WTC11 (cell line): ENCODE data around the gene RRAD. TPM values are rescaled to one million over a fixed set of nuclear protein-coding genes. Genes with fewer than 3 reads are reported as not detected.

Experiments used
- ATAC-seq: fragments of 200-7000 bp; cut with Tn5 transposase; 2 replicates; pipeline ENCODE4 v1.10.0; 2021; ENCODE audit warnings: mild to moderate bottlenecking, moderate library complexity
- CTCF ChIA-PET: fragments of 300-600 bp; sonication (Branson Sonifier 250); formaldehyde crosslinking; loops from one replicate; lab custom pipeline; 2021; ENCODE audit warnings: antibody characterized with exemption; lab: Charles Lee
- POLR2A ChIA-PET: fragments of 350-600 bp; sonication (Branson Sonifier 250); formaldehyde crosslinking; loops from one replicate; lab custom pipeline; 2021; ENCODE audit warnings: antibody characterized with exemption; lab: Charles Lee
- DNase-seq: peaks from one replicate; pipeline ENCODE4 v3.0.0; 2021; ENCODE audit warnings: low spot score
- H3K27ac Mint-ChIP-seq: 2 replicates; pipeline ENCODE4 v1.8.0; 2021; ENCODE audit warnings: mixed read lengths
- H3K27me3 Mint-ChIP-seq: 2 replicates; pipeline ENCODE4 v1.8.0; 2021; ENCODE audit warnings: low read depth, mild to moderate bottlenecking, moderate library complexity, mixed read lengths
- H3K36me3 Mint-ChIP-seq: 2 replicates; pipeline ENCODE4 v1.8.0; 2021; ENCODE audit warnings: mixed read lengths
- H3K4me1 Mint-ChIP-seq: 2 replicates; pipeline ENCODE4 v1.8.0; 2022; ENCODE audit warnings: mixed read lengths
- H3K4me3 Mint-ChIP-seq: 2 replicates; pipeline ENCODE4 v1.8.0; 2021; ENCODE audit warnings: mild to moderate bottlenecking, moderate library complexity, mixed read lengths
- H3K9me3 Mint-ChIP-seq: 2 replicates; pipeline ENCODE4 v1.8.0; 2021; ENCODE audit warnings: mixed read lengths
- CTCF ChIP-seq: fragments of 200-600 bp; IDR thresholded peaks from 2 replicates; pipeline ENCODE4 v1.8.0; 2022; ENCODE audit warnings: antibody characterized with exemption
- E2F5 ChIP-seq: sonication (generic); formaldehyde crosslinking; IDR thresholded peaks from 2 replicates; pipeline ENCODE4 v1.8.1; 2022; ENCODE audit warnings: mild to moderate bottlenecking, moderate library complexity, missing genetic modification reagents
- FOXK1 ChIP-seq: sonication (generic); formaldehyde crosslinking; IDR thresholded peaks from 2 replicates; pipeline ENCODE4 v1.8.0; 2022; ENCODE audit warnings: mild to moderate bottlenecking, moderate library complexity, missing genetic modification reagents
- HMGXB4 ChIP-seq: sonication (generic); formaldehyde crosslinking; IDR thresholded peaks from 2 replicates; pipeline ENCODE4 v1.8.1; 2023; ENCODE audit warnings: mild to moderate bottlenecking, moderate library complexity, missing genetic modification reagents
- JUN ChIP-seq: sonication (generic); formaldehyde crosslinking; IDR thresholded peaks from 2 replicates; pipeline ENCODE4 v1.8.0; 2023; ENCODE audit warnings: mild to moderate bottlenecking, missing genetic modification reagents
- MXD4 ChIP-seq: fragments of 250-450 bp; sonication (Bioruptor Pico); IDR thresholded peaks from 2 replicates; pipeline ENCODE4 v1.8.0; 2021; ENCODE audit warnings: mild to moderate bottlenecking, moderate library complexity, borderline replicate concordance
- NFATC4 ChIP-seq: fragments of 250-450 bp; sonication (Bioruptor Pico); IDR thresholded peaks from 2 replicates; pipeline ENCODE4 v1.9.0; 2021; ENCODE audit warnings: mild to moderate bottlenecking
- NR1H2 ChIP-seq: sonication (generic); formaldehyde crosslinking; IDR thresholded peaks from 2 replicates; pipeline ENCODE4 v1.9.0; 2021; ENCODE audit warnings: mild to moderate bottlenecking, moderate library complexity, missing genetic modification reagents
- PRRX2 ChIP-seq: fragments of 250-450 bp; sonication (Bioruptor Pico); IDR thresholded peaks from 2 replicates; pipeline ENCODE4 v1.8.0; 2021; ENCODE audit warnings: mild to moderate bottlenecking
- TCF7 ChIP-seq: sonication (generic); formaldehyde crosslinking; IDR thresholded peaks from 2 replicates; pipeline ENCODE4 v1.8.0; 2022; ENCODE audit warnings: mild to moderate bottlenecking, low read depth, missing genetic modification reagents, moderate library complexity
- ZNF121 ChIP-seq: sonication (generic); formaldehyde crosslinking; IDR thresholded peaks from 2 replicates; pipeline ENCODE4 v1.8.0; 2023; ENCODE audit warnings: missing genetic modification reagents
- ZNF281 ChIP-seq: sonication (generic); formaldehyde crosslinking; IDR thresholded peaks from 2 replicates; pipeline ENCODE4 v1.8.0; 2023; ENCODE audit warnings: mild to moderate bottlenecking, missing genetic modification reagents
- ZNF396 ChIP-seq: fragments of 250-450 bp; sonication (Bioruptor Pico); IDR thresholded peaks from 2 replicates; pipeline ENCODE4 v1.8.0; 2021; ENCODE audit warnings: mild to moderate bottlenecking, moderate library complexity, borderline replicate concordance
- total RNA-seq: library from RNA; stranded (reverse); gene quantifications from 3 replicates; pipeline ENCODE4 v1.2.3, GENCODE V29; 2021
- TF ChIP-seq, protein P1 (sequence below): sonication (generic); formaldehyde crosslinking; conservative IDR thresholded peaks from 2 replicates; pipeline ENCODE4 v1.8.1; 2022; ENCODE audit warnings: mild to moderate bottlenecking, missing genetic modification reagents
- TF ChIP-seq, protein P2 (sequence below): sonication (generic); formaldehyde crosslinking; IDR thresholded peaks from 2 replicates; pipeline ENCODE4 v1.8.1; 2023; ENCODE audit warnings: mild to moderate bottlenecking, missing genetic modification reagents, moderate library complexity
- TF ChIP-seq, protein P3 (sequence below): sonication (generic); formaldehyde crosslinking; IDR thresholded peaks from 2 replicates; pipeline ENCODE4 v1.8.1; 2022; ENCODE audit warnings: missing genetic modification reagents, borderline replicate concordance
- TF ChIP-seq, protein P4 (sequence below): sonication (generic); formaldehyde crosslinking; IDR thresholded peaks from 2 replicates; pipeline ENCODE4 v1.8.1; 2022; ENCODE audit warnings: low read depth, missing genetic modification reagents, borderline replicate concordance

Gene RRAD
- total RNA-seq, 1 experiment from 2014 or later, result 0.52 TPM

DNA sequence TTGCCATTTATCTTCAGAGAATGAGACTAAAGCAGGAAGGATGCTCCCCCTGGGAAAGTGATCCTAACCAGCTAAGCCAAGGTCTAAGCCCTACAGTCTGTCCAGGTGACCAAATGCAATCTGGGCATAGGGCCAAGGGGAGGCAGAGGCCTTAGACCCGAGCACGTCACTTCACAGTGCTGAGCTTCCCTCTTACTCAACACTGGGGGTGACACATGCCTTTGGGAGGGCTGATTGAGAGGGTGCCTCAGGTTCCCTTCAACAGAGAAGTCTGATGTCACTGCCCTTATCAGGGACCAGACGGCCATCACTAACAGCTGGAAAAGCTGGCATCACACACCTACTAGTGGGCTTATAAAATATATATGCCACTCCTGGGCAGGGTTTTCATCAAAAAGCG is 4.9 kb upstream of the RRAD start (continued):
- no peak for TF ChIP-seq HMGXB4
- no peak for TF ChIP-seq ZNF396 (CRISPR knock-in tag)
- TF ChIP-seq FOXK1, result no peak
- TF ChIP-seq, protein P1, sequence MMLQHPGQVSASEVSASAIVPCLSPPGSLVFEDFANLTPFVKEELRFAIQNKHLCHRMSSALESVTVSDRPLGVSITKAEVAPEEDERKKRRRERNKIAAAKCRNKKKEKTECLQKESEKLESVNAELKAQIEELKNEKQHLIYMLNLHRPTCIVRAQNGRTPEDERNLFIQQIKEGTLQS (CRISPR knock-in tag), result no peak
- TF ChIP-seq ZNF281, result no peak
- TF ChIP-seq, protein P2, sequence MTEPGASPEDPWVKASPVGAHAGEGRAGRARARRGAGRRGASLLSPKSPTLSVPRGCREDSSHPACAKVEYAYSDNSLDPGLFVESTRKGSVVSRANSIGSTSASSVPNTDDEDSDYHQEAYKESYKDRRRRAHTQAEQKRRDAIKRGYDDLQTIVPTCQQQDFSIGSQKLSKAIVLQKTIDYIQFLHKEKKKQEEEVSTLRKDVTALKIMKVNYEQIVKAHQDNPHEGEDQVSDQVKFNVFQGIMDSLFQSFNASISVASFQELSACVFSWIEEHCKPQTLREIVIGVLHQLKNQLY (CRISPR knock-in tag), result no peak
- TF ChIP-seq PRRX2 (CRISPR knock-in tag), result no peak

DNA sequence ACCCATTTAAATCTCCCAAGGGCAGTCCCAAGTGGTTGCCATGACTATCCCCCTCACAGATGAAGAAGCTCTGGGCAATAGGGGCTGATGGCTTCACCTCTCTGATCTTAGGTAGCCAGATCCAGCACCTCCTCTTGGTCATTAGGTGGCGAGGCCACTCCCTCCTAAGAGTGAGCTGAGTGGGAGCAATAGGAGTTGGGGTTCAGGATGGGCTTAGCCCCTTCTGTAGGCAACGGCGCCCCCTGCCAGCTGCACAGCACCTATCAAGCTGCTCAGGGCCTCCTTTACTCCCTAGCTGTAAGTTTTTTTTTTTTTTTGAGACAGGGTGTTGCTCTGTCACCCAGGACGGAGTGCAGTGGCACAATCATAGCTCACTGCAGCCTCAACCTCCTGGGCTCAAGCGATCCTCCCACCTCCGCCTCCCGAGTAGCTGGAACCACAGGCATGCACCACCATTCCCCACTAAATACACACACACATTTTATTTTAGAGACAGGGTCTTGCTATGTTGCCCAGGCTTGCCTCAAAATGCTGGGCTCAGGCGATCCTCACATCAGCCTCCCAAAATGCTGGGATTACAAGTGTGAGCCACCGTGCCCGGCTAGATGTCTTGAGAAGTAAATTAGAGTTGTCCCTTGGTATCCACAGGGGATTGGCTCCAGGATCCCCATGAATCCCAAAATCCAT is 3.5 kb upstream of the RRAD start:
- ChIA-PET POLR2A (interaction anchor here (0.9 kb wide), 1 partner anchor 98 kb away, joined by 3 read pairs; the partner anchor contains the start of gene NAE1), CTCF (interaction anchor here (0.5 to 7.0 kb wide), 33 partner anchors 11 to 499 kb away, joined by 3 to 175 read pairs (median 6); partner anchors contain the start of genes CDH16, CES3, NAE1 and NOL3)
- no peak overlapping the region; the same call in 1 of the 2 replicates for H3K27ac Mint-ChIP-seq
- no peaks in the 10 kb centered on the region for H3K9me3 Mint-ChIP-seq
- peaks cover 42% of the 10 kb centered on the region for H3K27me3 Mint-ChIP-seq
- no peaks in the 10 kb centered on the region for H3K36me3 Mint-ChIP-seq
- no peak overlapping the region for H3K4me3 Mint-ChIP-seq
- ATAC-seq, result peak; percentile 71
- peak; percentile 40; the same call in 1 of the 2 replicates for TF ChIP-seq CTCF
- peak; percentile 96 for TF ChIP-seq ZNF121
- no peak for TF ChIP-seq NR1H2
- peaks cover 17% of the 10 kb centered on the region for H3K4me1 Mint-ChIP-seq
- DNase-seq, result peak; percentile 76

GRCh38 chr16:66927918-66928649 is 2.7 kb upstream of the RRAD start:
- ChIA-PET POLR2A (interaction anchor here (0.7 to 0.9 kb wide), 2 partner anchors 97 to 259 kb away, joined by 3 read pairs; partner anchors contain the start of gene NAE1), CTCF (interaction anchor here (0.6 to 7.0 kb wide), 31 partner anchors 11 to 500 kb away, joined by 3 to 175 read pairs (median 7); partner anchors contain the start of genes CDH16, CES3, NAE1 and NOL3)
- Mint-ChIP-seq H3K36me3 (no peaks in the 10 kb centered on the region), H3K4me3 (no peak overlapping the region), H3K27ac (peak overlapping the region; percentile 27; the same call in 1 of the 2 replicates), H3K9me3 (no peaks in the 10 kb centered on the region), H3K4me1 (peaks cover 10% of the 10 kb centered on the region), H3K27me3 (peaks cover 50% of the 10 kb centered on the region)
- DNase-seq, result no peak
- no peak for ATAC-seq
- TF ChIP-seq JUN (CRISPR knock-in tag) (no peak), ZNF396 (CRISPR knock-in tag) (no peak), TCF7 (CRISPR knock-in tag) (no peak), E2F5 (no peak), NFATC4 (CRISPR knock-in tag) (no peak), MXD4 (no peak)
- TF ChIP-seq, protein P3, sequence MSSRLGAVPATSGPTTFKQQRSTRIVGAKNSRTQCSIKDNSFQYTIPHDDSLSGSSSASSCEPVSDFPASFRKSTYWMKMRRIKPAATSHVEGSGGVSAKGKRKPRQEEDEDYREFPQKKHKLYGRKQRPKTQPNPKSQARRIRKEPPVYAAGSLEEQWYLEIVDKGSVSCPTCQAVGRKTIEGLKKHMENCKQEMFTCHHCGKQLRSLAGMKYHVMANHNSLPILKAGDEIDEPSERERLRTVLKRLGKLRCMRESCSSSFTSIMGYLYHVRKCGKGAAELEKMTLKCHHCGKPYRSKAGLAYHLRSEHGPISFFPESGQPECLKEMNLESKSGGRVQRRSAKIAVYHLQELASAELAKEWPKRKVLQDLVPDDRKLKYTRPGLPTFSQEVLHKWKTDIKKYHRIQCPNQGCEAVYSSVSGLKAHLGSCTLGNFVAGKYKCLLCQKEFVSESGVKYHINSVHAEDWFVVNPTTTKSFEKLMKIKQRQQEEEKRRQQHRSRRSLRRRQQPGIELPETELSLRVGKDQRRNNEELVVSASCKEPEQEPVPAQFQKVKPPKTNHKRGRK (CRISPR knock-in tag), result no peak
- TF ChIP-seq, protein P1 (CRISPR knock-in tag), result no peak
- TF ChIP-seq, protein P4, sequence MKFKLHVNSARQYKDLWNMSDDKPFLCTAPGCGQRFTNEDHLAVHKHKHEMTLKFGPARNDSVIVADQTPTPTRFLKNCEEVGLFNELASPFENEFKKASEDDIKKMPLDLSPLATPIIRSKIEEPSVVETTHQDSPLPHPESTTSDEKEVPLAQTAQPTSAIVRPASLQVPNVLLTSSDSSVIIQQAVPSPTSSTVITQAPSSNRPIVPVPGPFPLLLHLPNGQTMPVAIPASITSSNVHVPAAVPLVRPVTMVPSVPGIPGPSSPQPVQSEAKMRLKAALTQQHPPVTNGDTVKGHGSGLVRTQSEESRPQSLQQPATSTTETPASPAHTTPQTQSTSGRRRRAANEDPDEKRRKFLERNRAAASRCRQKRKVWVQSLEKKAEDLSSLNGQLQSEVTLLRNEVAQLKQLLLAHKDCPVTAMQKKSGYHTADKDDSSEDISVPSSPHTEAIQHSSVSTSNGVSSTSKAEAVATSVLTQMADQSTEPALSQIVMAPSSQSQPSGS (CRISPR knock-in tag), result no peak
